Caco-2 (cell line): ENCODE results near the gene EVA1C. TPM values are rescaled to one million over a fixed set of nuclear protein-coding genes. Genes with fewer than 3 reads are reported as not detected.

Experiments
- BruUV-seq: library from RNA; stranded (reverse); fragments of 400-500 nt; replicated peaks from 2 replicates; lab custom pipeline; 2021; lab: Mats Ljungman, UMichigan
- CTCF ChIA-PET: fragments of 300-600 bp; sonication (Branson Sonifier 250); formaldehyde crosslinking; loops from one replicate; lab custom pipeline; 2022; ENCODE audit warnings: antibody characterized with exemption; lab: Charles Lee
- POLR2A ChIA-PET: fragments of 300-600 bp; sonication (Branson Sonifier 250); formaldehyde crosslinking; loops from one replicate; lab custom pipeline; 2022; ENCODE audit warnings: antibody characterized with exemption; lab: Charles Lee
- DNase-seq, 2 experiments: peaks; one replicate each; pipeline versions ENCODE4 v3.0.0 to v3.0.0-alpha.2; 2020 to 2022
- H3K27me3 ChIP-seq: replicated peaks from 2 replicates; pipeline ENCODE4 v1.6.0; 2011; ENCODE audit warnings: low read length; ENCODE audit not compliant: control insufficient read depth, insufficient read depth
- H3K36me3 ChIP-seq: 2 replicates; pipeline ENCODE4 v1.5.1; 2011; ENCODE audit warnings: low read length; ENCODE audit not compliant: control insufficient read depth, insufficient read depth
- H3K4me1 ChIP-seq: fragments of 250-450 bp; sonication (Bioruptor Pico); 2 replicates; pipeline ENCODE4 v1.5.1; 2020; ENCODE audit warnings: mild to moderate bottlenecking
- H3K4me3 ChIP-seq: 2 replicates; pipeline ENCODE4 v1.5.1; 2011; ENCODE audit warnings: low read depth, mild to moderate bottlenecking, control low read depth, low read length
- H3K9me3 ChIP-seq: fragments of 250-450 bp; sonication (Bioruptor Pico); 2 replicates; pipeline ENCODE4 v1.5.1; 2020; ENCODE audit warnings: mild to moderate bottlenecking, moderate library complexity
- H3K27ac Mint-ChIP-seq: one replicate; pipeline ENCODE4 v1.8.0; 2022; ENCODE audit warnings: mixed read lengths; ENCODE audit not compliant: unreplicated experiment
- H3K27me3 Mint-ChIP-seq: one replicate; pipeline ENCODE4 v1.8.0; 2022; ENCODE audit warnings: mixed read lengths; ENCODE audit not compliant: insufficient read depth, unreplicated experiment
- H3K36me3 Mint-ChIP-seq: one replicate; pipeline ENCODE4 v1.8.0; 2022; ENCODE audit warnings: mild to moderate bottlenecking, mixed read lengths; ENCODE audit not compliant: insufficient read depth, unreplicated experiment
- H3K4me1 Mint-ChIP-seq: one replicate; pipeline ENCODE4 v1.8.0; 2022; ENCODE audit warnings: low read depth, mixed read lengths; ENCODE audit not compliant: unreplicated experiment
- H3K4me3 Mint-ChIP-seq: one replicate; pipeline ENCODE4 v1.8.0; 2022; ENCODE audit warnings: mild to moderate bottlenecking, moderate library complexity, mixed read lengths; ENCODE audit not compliant: unreplicated experiment
- H3K9me3 Mint-ChIP-seq: one replicate; pipeline ENCODE4 v1.8.0; 2022; ENCODE audit warnings: mixed read lengths; ENCODE audit not compliant: unreplicated experiment
- intact Hi-C: fragments of 100-400 bp; cut with micrococcal nuclease; formaldehyde crosslinking; loops from one replicate; pipeline ENCODE4 v1.10.0; 2022; ENCODE audit not compliant: unreplicated experiment
- total RNA-seq: library from RNA; stranded (reverse); gene quantifications from 2 replicates; pipeline ENCODE4 v1.2.3, GENCODE V29; 2022
- TF ChIP-seq, protein P1 (sequence below), 2 experiments: fragments of 200-600 bp in 1 of 2; IDR thresholded peaks; 1 replicate in 1 of 2; 2 replicates in 1 of 2; pipeline versions ENCODE4 v1.5.1 to v1.8.0; 2011 to 2022; ENCODE audit warnings: antibody characterized with exemption in 1 of 2, control low read depth in 1 of 2, inconsistent platforms in 1 of 2, low read depth in 1 of 2, low read length in 1 of 2, mild to moderate bottlenecking in 1 of 2, moderate library complexity in 1 of 2; ENCODE audit not compliant: insufficient read depth in 1 of 2, severe bottlenecking in 1 of 2, unreplicated experiment in 1 of 2

Gene EVA1C
- total RNA-seq, 1 experiment from 2014 or later: not detected

DNA sequence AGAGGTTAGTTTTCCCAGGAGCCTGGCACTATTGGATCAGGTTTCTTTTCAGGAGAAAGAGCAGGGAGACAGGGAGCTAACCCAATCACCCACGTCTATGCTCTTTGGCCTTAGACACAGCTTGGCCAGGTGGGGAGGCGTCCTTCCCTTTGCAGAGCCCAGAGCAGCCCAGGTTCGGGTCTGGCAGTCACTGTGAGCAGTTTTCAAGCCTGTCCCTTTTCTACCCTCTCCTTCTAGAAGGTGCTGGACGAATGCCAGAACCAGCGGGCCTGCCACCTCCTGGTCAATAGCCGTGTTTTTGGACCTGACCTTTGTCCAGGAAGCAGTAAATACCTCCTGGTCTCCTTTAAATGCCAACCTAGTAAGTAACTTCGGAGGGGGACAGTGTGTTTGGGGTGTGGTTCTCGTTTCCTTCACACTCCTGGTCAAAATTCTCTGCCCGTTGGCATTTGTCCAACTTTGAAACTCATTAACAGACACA is 44.9 kb downstream of the EVA1C start:
- Mint-ChIP-seq H3K4me1 (no peaks in the 10 kb centered on the region), H3K9me3 (peaks cover 7% of the 10 kb centered on the region), H3K27me3 (no peaks in the 10 kb centered on the region), H3K36me3 (no peaks in the 10 kb centered on the region), H3K27ac (no peak overlapping the region), H3K4me3 (no peak overlapping the region)
- Histone ChIP-seq H3K4me1 (no peaks in the 10 kb centered on the region), H3K36me3 (no peaks in the 10 kb centered on the region), H3K9me3 (no peaks in the 10 kb centered on the region), H3K4me3 (no peak overlapping the region), H3K27me3 (no peaks in the 10 kb centered on the region)
- DNase-seq: no peak
- BruUV-seq: no TSS peak
- ChIA-PET POLR2A (no interaction called here), CTCF (no interaction called here)
- TF ChIP-seq, protein P1, sequence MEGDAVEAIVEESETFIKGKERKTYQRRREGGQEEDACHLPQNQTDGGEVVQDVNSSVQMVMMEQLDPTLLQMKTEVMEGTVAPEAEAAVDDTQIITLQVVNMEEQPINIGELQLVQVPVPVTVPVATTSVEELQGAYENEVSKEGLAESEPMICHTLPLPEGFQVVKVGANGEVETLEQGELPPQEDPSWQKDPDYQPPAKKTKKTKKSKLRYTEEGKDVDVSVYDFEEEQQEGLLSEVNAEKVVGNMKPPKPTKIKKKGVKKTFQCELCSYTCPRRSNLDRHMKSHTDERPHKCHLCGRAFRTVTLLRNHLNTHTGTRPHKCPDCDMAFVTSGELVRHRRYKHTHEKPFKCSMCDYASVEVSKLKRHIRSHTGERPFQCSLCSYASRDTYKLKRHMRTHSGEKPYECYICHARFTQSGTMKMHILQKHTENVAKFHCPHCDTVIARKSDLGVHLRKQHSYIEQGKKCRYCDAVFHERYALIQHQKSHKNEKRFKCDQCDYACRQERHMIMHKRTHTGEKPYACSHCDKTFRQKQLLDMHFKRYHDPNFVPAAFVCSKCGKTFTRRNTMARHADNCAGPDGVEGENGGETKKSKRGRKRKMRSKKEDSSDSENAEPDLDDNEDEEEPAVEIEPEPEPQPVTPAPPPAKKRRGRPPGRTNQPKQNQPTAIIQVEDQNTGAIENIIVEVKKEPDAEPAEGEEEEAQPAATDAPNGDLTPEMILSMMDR (IDR thresholded peaks at IDR 0.05; ENCODE audit: insufficient read depth in 1 of 2, low read depth in 1 of 2, low read length in 1 of 2, severe bottlenecking in 1 of 2, unreplicated experiment in 1 of 2): no peak
- intact Hi-C loops: no loop called here

DNA sequence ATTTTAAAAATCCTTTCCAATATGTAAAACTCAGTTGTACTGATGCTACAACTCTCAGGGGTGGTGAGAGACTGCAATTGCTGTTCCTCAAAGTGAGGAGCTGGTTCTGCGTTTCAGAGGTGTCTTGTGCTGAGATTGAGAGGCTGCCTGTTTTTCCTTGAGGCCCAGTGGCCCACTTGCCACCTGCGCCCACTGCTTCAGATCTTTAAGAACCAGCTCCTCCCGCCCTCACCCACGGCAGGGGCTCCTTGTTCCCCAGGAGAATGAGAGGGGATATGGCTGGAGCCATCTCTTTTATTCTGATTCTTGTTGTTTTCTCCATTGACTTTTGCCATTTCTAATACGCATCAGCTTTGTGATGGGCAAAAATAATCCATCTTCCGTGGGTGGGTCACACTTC is 45.5 kb downstream of the EVA1C start:
- H3K36me3 ChIP-seq: no peaks in the 10 kb centered on the region
- ChIA-PET POLR2A (no interaction called here), CTCF (no interaction called here)
- no TSS peak for BruUV-seq
- DNase-seq: no peak
- Mint-ChIP-seq H3K27me3 (no peaks in the 10 kb centered on the region), H3K36me3 (no peaks in the 10 kb centered on the region), H3K9me3 (peaks cover 7% of the 10 kb centered on the region), H3K27ac (no peak overlapping the region), H3K4me1 (no peaks in the 10 kb centered on the region), H3K4me3 (no peak overlapping the region)
- H3K4me3 ChIP-seq: no peak overlapping the region
- TF ChIP-seq, protein P1 (IDR thresholded peaks at IDR 0.05; ENCODE audit: insufficient read depth in 1 of 2, low read depth in 1 of 2, low read length in 1 of 2, severe bottlenecking in 1 of 2, unreplicated experiment in 1 of 2): no peak
- intact Hi-C loops: no loop called here
- H3K27me3 ChIP-seq: no peaks in the 10 kb centered on the region
- no peaks in the 10 kb centered on the region for H3K4me1 ChIP-seq
- H3K9me3 ChIP-seq: no peaks in the 10 kb centered on the region

DNA sequence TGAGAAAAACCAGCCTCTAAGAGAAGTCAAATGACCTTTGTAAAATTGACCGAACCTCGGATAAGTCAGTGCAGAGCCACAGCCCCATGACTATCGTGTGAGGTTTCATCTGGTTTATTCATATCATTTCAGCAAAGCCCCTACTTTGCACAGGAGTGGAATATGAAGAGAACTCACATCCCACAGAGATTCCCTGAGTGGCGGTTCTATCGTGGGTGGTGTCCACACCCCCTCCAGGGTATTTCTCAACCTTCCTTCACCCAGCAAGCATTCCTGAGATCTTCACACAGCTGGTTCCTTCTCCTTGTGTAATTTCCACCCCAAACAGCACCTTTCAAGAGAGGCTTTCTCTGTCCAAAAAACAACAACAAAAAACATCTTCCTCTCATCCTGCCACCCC is 47.5 kb downstream of the EVA1C start:
- TF ChIP-seq, protein P1 (IDR thresholded peaks at IDR 0.05; ENCODE audit: insufficient read depth in 1 of 2, low read depth in 1 of 2, low read length in 1 of 2, severe bottlenecking in 1 of 2, unreplicated experiment in 1 of 2): no peak
- Mint-ChIP-seq H3K36me3 (no peaks in the 10 kb centered on the region), H3K27ac (no peak overlapping the region), H3K9me3 (peaks cover 7% of the 10 kb centered on the region), H3K4me3 (no peak overlapping the region), H3K4me1 (no peaks in the 10 kb centered on the region), H3K27me3 (peaks cover under 1% of the 10 kb centered on the region)
- DNase-seq: no peak
- BruUV-seq: no TSS peak
- ChIA-PET POLR2A (no interaction called here), CTCF (no interaction called here)
- intact Hi-C loops: no loop called here
- no peak overlapping the region for H3K4me3 ChIP-seq
- H3K4me1 ChIP-seq: no peaks in the 10 kb centered on the region
- H3K36me3 ChIP-seq: no peaks in the 10 kb centered on the region
- no peaks in the 10 kb centered on the region for H3K9me3 ChIP-seq
- H3K27me3 ChIP-seq: no peaks in the 10 kb centered on the region
